Left renal pelvis (tissue), 4 donors: ENCODE results near the gene TIPRL. TPM values are rescaled to one million over a fixed set of nuclear protein-coding genes. Genes with fewer than 3 reads are reported as not detected.
"Not testable (repeated sequence)": the region's sequence is repeated elsewhere in the genome, so short reads cannot be mapped to it uniquely, and the experiment has no call there.

Experiments used
- DNase-seq, 4 donors: peaks; one replicate each; pipeline ENCODE4 v3.0.0-alpha.2; 2013; ENCODE audit warnings: low read depth in 4 of 4, low spot score in 3 of 4
- polyA plus RNA-seq, 4 donors: library from polyadenylated mRNA; unstranded; fragments of 120-200 nt; gene quantifications; one replicate each; pipeline ENCODE4 v1.2.1, GENCODE V29; 2013; ENCODE audit not compliant: insufficient read length in 4 of 4

TIPRL gene
- 10 to 100 TPM; 44.4 to 58.4 (median 50.2) TPM for polyA plus RNA-seq

GRCh38 chr1:168178638-168179437 is at the start of gene TIPRL:
TSS of gene TIPRL (plus strand) at chr1:168178962. CDS start at chr1:168179078, 116 bp downstream.
- DNase-seq = peak; percentile 90 to 97 (median 96)

GRCh38 chr1:168129933-168130332 is 48.8 kb upstream of the TIPRL start:
- no peak for DNase-seq

GRCh38 chr1:168134132-168134531 is 44.6 kb upstream of the TIPRL start:
- no peak for DNase-seq

GRCh38 chr1:168134642-168135041 is 44.1 kb upstream of the TIPRL start:
- DNase-seq = no peak

GRCh38 chr1:168135116-168135920 is 43.4 kb upstream of the TIPRL start:
- DNase-seq = no peak

GRCh38 chr1:168135921-168136708 is 42.6 kb upstream of the TIPRL start:
- no peak for DNase-seq

- no peak for DNase-seq
Measured at GRCh38 chr1:168136709-168137514, 41.9 kb upstream of the TIPRL start, which contains the start of gene GPR161. TSS of gene GPR161 (minus strand) at chr1:168136930. CDS start at chr1:168104850, 32,080 bp downstream.

- DNase-seq = no peak
Measured at GRCh38 chr1:168137515-168137821, 41.3 kb upstream of the TIPRL start.

GRCh38 chr1:168138134-168138533 is 40.6 kb upstream of the TIPRL start:
- DNase-seq = no peak

GRCh38 chr1:168139070-168139469 is 39.7 kb upstream of the TIPRL start:
- no peak for DNase-seq

GRCh38 chr1:168141871-168142385 is 36.8 kb upstream of the TIPRL start:
- no peak for DNase-seq

GRCh38 chr1:168145184-168146159 is 33.3 kb upstream of the TIPRL start:
- DNase-seq = peak in 3 of 4 donors; percentile 64 to 73 (median 73)

- no peak for DNase-seq
Measured at GRCh38 chr1:168146160-168146539, 32.6 kb upstream of the TIPRL start.

- no peak for DNase-seq
Measured at GRCh38 chr1:168146626-168147025, 32.1 kb upstream of the TIPRL start.

GRCh38 chr1:168148916-168149315 is 29.8 kb upstream of the TIPRL start:
- no peak for DNase-seq

- DNase-seq = no peak
Measured at GRCh38 chr1:168150283-168150682, 28.5 kb upstream of the TIPRL start.

GRCh38 chr1:168151935-168152334 is 26.8 kb upstream of the TIPRL start:
- no peak for DNase-seq

- not testable (repeated sequence) for DNase-seq
Measured at GRCh38 chr1:168154707-168155106, 24.1 kb upstream of the TIPRL start.

GRCh38 chr1:168155910-168156309 is 22.9 kb upstream of the TIPRL start:
- no peak for DNase-seq
